Measurements from ENCODE around the gene RIMS4.
"Not testable (repeated sequence)": the region's sequence is repeated elsewhere in the genome, so short reads cannot be mapped to it uniquely, and the experiment has no call there.

Gene RIMS4

DNA sequence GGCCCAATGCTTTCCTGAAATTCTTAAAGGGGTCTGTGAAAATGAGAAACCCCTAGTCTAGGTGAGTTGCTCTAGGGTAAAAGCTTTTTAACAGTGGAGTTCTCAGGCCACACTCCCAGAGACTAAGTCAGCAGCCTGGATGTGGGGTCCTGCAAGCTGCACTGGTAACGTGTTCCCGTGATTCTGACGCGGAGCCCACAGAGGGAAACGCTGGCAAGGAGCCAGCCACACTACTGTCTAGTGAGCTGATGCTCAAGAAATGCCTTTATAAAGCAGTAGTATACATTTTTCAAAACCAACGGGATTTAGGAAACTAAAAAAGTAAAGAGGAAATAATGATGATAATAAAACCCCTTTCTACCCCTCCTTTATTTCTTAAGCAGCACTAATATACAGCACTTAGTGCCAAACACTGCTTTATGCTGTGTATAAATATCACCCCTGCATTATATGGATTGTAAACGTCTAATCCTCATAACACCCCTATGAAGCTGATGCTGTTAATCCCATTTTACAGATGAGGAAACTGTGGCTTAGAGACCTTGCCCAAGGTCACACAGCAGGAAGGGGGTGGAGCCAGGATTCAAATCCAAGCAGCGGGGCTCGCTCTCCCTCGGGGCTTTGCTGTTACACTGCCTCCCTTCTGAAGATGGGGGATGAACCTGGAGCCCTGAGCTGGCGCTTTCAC is 39.7 kb downstream of the RIMS4 start:
- no peak overlapping the region for H3K27ac ChIP-seq
- TF ChIP-seq, protein P1, sequence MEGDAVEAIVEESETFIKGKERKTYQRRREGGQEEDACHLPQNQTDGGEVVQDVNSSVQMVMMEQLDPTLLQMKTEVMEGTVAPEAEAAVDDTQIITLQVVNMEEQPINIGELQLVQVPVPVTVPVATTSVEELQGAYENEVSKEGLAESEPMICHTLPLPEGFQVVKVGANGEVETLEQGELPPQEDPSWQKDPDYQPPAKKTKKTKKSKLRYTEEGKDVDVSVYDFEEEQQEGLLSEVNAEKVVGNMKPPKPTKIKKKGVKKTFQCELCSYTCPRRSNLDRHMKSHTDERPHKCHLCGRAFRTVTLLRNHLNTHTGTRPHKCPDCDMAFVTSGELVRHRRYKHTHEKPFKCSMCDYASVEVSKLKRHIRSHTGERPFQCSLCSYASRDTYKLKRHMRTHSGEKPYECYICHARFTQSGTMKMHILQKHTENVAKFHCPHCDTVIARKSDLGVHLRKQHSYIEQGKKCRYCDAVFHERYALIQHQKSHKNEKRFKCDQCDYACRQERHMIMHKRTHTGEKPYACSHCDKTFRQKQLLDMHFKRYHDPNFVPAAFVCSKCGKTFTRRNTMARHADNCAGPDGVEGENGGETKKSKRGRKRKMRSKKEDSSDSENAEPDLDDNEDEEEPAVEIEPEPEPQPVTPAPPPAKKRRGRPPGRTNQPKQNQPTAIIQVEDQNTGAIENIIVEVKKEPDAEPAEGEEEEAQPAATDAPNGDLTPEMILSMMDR (conservative IDR thresholded peaks at IDR 0.05) = no peak

DNA sequence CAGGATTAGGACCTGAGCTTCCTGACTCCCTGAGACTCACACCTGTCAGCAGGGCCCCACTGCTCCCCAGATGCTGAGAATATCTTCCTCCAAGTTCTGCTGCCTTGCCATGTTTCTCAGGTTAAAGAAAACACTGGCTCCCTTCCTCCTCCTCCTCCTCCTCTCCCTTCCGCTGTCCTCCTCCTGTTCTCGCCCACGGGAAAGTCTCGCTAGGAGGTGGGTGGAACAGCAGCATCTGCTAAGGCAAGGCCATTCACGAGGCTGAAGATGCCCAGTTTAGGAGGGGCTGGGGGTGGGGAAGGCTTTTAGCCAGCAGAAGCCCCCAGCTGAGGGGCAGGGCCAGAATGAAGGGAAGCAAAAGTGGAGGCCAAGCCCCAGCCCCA is 40.9 kb downstream of the RIMS4 start:
- TF ChIP-seq, protein P1 (conservative IDR thresholded peaks at IDR 0.05) = no peak
- peak overlapping the region; percentile 49 for H3K27ac ChIP-seq

DNA sequence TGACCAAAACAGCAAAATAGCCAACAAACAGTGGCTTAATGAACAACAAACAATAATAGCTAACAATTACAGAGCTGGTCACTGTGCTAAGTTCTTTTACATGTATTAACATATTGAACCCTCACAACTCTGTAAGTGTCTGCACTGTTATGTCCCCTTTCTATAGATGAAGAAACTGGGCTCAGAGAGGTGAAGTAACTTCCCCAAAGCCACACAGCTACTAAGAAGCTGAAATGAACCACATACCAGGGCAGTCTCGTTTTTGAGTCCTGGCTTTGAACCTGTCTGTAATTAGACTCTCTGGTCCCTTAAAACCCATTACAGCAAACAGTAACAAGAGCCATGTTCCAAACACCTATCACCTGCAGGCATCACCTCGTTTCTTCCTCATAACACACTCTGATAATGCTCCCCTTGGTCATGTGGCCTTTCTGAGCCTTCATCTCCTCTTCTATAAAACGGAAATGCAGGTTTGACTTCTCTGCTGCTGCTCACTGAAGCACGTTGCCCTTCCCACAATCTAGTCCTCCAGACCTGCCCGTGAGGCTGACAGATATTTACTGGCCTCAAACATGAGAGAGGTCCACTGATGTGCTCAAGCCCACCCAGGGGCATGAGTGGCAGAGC is 41.4 kb downstream of the RIMS4 start:
- TF ChIP-seq, protein P1 (conservative IDR thresholded peaks at IDR 0.05) = no peak
- peak overlapping the region; percentile 49 for H3K27ac ChIP-seq

DNA sequence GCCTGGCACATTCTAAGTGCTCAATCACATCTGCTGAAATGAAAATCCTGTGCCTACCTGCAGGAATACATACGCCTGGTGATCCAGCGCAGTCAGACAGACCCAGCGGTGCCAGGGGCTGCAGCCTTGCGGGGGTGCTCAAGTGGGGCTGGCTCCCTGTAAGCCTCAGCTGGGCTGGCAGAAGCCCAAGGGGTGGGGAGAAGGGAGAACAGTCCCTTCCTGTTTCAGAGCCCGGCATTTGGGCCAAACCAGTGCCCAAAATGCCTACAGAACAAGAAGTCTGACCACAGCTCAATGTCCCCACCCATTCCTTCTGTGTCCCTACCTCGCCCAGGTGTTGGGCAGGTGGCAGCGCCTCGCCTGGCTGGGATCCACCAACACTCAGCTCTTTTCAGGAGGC is 42.1 kb downstream of the RIMS4 start:
- H3K27ac ChIP-seq = no peak overlapping the region
- TF ChIP-seq, protein P1 (conservative IDR thresholded peaks at IDR 0.05) = no peak

DNA sequence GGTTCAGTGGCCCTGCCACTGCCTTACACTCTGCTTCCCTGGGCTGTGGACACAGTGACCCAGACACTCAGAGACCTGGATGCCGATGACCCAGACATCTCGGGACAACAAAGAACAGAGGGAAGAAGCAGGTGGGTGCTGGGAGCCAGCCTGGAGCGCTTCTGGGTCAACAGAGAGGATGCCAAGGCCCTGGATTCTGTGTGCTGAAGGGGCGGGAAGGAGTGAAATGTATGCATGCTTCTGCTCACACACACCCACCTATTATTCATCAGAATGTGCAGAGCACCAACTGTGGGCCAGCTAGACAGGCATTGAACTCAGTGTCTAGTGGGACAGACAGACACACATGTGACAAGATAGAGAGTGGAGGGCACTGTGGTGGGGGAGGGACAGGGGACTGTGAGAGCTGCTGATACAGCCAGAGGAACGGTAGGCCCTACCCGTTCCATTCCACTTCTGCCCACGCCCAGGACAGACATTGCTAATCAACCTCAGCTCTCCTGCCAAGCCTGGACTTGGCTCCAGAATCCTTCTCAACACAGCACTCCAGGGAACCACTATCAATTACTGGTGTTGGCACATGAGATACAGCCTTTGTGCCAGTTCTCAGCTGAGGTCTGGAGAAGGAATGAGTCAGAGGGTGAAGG is 44.5 kb downstream of the RIMS4 start:
- no peak overlapping the region for H3K27ac ChIP-seq
- TF ChIP-seq, protein P1 (conservative IDR thresholded peaks at IDR 0.05) = no peak

DNA sequence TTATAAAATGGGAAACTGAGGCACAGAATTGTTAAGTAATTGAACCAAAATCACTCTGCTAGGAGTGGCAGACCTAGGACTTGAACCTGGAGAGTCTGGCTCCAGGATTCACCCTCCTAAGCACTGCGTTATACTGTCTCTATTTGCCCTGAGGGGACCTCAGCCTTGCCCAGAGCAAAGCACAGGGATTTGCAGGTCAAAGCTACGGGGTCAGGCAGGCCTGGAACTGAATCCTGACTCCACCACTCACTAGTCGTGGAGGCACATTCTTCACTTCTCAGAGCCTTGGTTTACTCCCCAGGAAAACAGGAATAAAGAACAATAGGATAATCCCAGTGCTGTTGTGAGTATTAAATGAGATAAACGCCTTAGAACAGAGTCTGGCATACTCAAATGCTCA is 45.3 kb downstream of the RIMS4 start:
- TF ChIP-seq, protein P1 (conservative IDR thresholded peaks at IDR 0.05) = no peak
- H3K27ac ChIP-seq = no peak overlapping the region

DNA sequence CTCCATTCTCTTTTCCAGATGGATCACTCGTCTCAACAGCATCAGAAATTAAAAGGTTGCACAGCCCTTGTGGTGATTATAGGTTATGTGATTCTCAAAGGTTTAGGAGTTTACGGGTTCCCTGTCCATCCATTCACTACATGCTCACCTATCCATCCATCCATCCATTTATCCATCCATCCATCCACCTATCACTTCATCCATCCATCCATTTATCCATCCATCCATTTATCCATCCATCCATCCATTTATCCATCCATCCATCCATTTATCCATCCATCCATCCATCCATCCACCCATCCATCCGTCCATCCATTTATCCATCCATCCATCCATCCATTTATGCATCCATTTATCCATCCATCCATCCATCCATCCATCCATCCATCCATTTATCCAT is 46.5 kb downstream of the RIMS4 start:
- not testable (repeated sequence) for H3K27ac ChIP-seq

Measured in VCaP (cell line).